Spleen (tissue), 7 donors: ENCODE results near the gene UNC5CL.

Source experiments
- POLR2A ChIP-seq, 3 donors: fragments of 450-650 bp; IDR thresholded peaks; one replicate each; pipeline ENCODE4 v1.5.1; 2017; ENCODE audit warnings: antibody characterized with exemption in 3 of 3, mild to moderate bottlenecking in 1 of 3
- POLR2AphosphoS5 ChIP-seq, 3 donors: sonication (generic); formaldehyde crosslinking; IDR thresholded peaks; one replicate each; pipeline ENCODE4 v1.5.1; 2017; ENCODE audit warnings: antibody characterized with exemption in 3 of 3
- TF ChIP-seq, protein P1 (sequence below), 11 experiments: fragments of 200-600 bp in 7 of 11; fragments of 450-650 bp in 4 of 11; sonication (generic) in 4 of 11; IDR thresholded peaks in 8 of 11; conservative IDR thresholded peaks in 3 of 11; 1 replicate in 7 of 11; 2 replicates in 4 of 11; pipeline versions ENCODE4 v1.4.0 to v1.8.0; 2016 to 2021; ENCODE audit warnings: antibody characterized with exemption in 11 of 11, inconsistent platforms in 4 of 11, mild to moderate bottlenecking in 1 of 11
- donor health status: DM: no; HTN: no; CAD: no; lungs with moderate emphysema.
- donor health status: DM: no; HTN: no; CAD: no.
- donor health status: DM: no; HTN: no; CAD: no.

DNA sequence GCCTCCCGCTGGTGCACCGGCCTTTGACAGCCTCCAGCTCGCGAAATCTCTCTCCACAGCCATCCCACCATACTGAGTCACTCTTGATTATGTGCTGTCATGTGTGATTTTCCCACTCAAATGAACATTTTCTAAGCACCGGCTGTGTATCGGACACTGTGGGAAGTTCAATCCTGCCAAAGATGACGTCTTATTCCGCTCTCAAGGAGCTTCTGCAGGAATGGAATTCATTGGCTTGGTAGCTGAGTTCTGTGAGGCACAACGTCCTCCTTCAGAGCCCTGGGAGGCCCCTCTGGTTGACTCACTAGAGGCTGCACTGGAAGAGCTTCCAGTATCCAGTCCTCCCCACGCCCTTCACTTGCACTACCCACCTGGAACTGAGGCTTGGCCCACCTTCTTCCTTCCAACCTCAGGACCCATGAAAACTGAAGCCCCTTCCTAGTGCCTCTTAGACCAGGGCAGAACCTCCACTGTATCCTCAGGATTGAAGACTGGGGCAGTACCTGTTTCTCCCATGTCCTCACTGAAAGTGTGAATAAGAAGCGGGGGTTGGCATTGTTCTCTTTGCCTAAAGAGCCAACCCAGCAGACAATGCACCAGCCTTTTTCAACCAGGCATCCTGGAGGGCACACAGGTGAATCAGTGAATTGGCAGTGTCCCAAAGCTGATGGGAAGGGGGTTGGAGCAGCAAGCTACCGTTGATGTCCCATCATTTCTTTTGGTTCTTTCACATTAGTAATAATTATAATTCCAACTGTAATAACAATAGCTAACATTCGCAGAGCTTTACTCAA, 1.7 kb downstream of the UNC5CL start:
- TF ChIP-seq, protein P1, sequence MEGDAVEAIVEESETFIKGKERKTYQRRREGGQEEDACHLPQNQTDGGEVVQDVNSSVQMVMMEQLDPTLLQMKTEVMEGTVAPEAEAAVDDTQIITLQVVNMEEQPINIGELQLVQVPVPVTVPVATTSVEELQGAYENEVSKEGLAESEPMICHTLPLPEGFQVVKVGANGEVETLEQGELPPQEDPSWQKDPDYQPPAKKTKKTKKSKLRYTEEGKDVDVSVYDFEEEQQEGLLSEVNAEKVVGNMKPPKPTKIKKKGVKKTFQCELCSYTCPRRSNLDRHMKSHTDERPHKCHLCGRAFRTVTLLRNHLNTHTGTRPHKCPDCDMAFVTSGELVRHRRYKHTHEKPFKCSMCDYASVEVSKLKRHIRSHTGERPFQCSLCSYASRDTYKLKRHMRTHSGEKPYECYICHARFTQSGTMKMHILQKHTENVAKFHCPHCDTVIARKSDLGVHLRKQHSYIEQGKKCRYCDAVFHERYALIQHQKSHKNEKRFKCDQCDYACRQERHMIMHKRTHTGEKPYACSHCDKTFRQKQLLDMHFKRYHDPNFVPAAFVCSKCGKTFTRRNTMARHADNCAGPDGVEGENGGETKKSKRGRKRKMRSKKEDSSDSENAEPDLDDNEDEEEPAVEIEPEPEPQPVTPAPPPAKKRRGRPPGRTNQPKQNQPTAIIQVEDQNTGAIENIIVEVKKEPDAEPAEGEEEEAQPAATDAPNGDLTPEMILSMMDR (IDR thresholded peaks at IDR 0.05 in 8 of 11, conservative IDR thresholded peaks at IDR 0.05 in 3 of 11), result no peak
- TF ChIP-seq POLR2A (IDR thresholded peaks at IDR 0.05) (no peak), POLR2AphosphoS5 (IDR thresholded peaks at IDR 0.05) (no peak)
